PC-9 (cell line): ENCODE data around the gene SAMSN1.

Experiments used
- CTCF ChIP-seq: fragments of 200-600 bp; sonication (generic); conservative IDR thresholded peaks from 2 replicates; pipeline ENCODE4 v1.6.1; 2017; ENCODE audit warnings: mixed run types, antibody characterized with exemption, mild to moderate bottlenecking, moderate library complexity
- EZH2 ChIP-seq: fragments of 200-600 bp; sonication (generic); IDR thresholded peaks from 2 replicates; pipeline ENCODE4 v1.8.0; 2017; ENCODE audit warnings: antibody characterized with exemption, low read depth

GRCh38 chr21:14569868-14570267, 23.8 kb upstream of the SAMSN1 start:
- TF ChIP-seq CTCF (no peak), EZH2 (no peak)
